ENCODE results near the gene PLA2G2F.

DNA sequence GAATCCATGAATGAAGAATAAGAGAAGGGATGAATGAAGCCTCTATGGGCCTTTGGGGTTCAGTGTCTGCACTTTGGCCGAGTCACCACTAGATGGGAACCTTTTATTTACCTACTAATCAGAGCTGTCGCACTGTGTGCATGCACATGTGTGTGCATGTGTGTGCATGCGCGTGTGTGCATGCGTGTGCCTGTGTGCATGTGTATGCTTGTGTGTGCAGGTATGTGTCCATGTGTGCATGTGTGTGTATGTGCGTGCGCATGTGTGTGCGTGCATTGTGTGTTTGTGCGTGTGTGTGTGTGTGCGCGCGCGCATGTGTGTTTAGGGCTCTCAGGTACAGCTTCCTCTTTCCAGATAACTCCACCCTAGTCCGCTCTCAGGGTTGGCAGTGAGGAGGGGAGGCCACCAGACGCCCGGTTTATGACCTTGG lies 26.4 kb downstream of the PLA2G2F start:
- no peak for TF ChIP-seq ZNF513 (tag by site-specific recombination; IDR thresholded peaks at IDR 0.05)
- TF ChIP-seq, protein P1, sequence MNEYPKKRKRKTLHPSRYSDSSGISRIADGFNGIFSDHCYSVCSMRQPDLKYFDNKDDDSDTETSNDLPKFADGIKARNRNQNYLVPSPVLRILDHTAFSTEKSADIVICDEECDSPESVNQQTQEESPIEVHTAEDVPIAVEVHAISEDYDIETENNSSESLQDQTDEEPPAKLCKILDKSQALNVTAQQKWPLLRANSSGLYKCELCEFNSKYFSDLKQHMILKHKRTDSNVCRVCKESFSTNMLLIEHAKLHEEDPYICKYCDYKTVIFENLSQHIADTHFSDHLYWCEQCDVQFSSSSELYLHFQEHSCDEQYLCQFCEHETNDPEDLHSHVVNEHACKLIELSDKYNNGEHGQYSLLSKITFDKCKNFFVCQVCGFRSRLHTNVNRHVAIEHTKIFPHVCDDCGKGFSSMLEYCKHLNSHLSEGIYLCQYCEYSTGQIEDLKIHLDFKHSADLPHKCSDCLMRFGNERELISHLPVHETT (tag by site-specific recombination; IDR thresholded peaks at IDR 0.05), result no peak
- TF ChIP-seq, protein P2, sequence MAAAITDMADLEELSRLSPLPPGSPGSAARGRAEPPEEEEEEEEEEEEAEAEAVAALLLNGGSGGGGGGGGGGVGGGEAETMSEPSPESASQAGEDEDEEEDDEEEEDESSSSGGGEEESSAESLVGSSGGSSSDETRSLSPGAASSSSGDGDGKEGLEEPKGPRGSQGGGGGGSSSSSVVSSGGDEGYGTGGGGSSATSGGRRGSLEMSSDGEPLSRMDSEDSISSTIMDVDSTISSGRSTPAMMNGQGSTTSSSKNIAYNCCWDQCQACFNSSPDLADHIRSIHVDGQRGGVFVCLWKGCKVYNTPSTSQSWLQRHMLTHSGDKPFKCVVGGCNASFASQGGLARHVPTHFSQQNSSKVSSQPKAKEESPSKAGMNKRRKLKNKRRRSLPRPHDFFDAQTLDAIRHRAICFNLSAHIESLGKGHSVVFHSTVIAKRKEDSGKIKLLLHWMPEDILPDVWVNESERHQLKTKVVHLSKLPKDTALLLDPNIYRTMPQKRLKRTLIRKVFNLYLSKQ (tag by site-specific recombination; IDR thresholded peaks at IDR 0.05; ENCODE audit: borderline replicate concordance), result no peak
- no peak for TF ChIP-seq GLI2 (tag by site-specific recombination; IDR thresholded peaks at IDR 0.05; ENCODE audit: borderline replicate concordance, low read depth)
- TF ChIP-seq ZFHX2 (tag by site-specific recombination; conservative IDR thresholded peaks at IDR 0.05), result no peak

All from HEK293 (cell line).